Endothelial cell of umbilical vein (primary cell): Measurements from ENCODE around the gene SEMA7A. TPM values are rescaled to one million over a fixed set of nuclear protein-coding genes. Genes with fewer than 3 reads are reported as not detected.
A peak's percentile ranks its signal among the peaks of the same experiment; 100 is the strongest.

Experiments used
- BruUV-seq: library from RNA; stranded (reverse); fragments of 400-500 nt; replicated peaks from 2 replicates; lab custom pipeline; 2021; lab: Mats Ljungman, UMichigan
- CTCF ChIA-PET: fragments of 300-600, 350-600 bp; sonication (Branson Sonifier 250); formaldehyde crosslinking; loops from one replicate; lab custom pipeline; 2021; ENCODE audit warnings: antibody characterized with exemption, inconsistent platforms; lab: Charles Lee
- POLR2A ChIA-PET: fragments of 300-600, 350-600 bp; sonication (Branson Sonifier 250); formaldehyde crosslinking; loops from one replicate; lab custom pipeline; 2021; ENCODE audit warnings: antibody characterized with exemption, inconsistent platforms; lab: Charles Lee
- DNase-seq: peaks from one replicate; pipeline ENCODE4 v3.0.0-alpha.2; 2011; ENCODE audit warnings: low read depth, low spot score
- FAIRE-seq: peaks from 2 replicates; lab custom pipeline; 2011; peaks lifted over from hg19 to GRCh38; lab: Jason Lieb, UNC
- H2AFZ ChIP-seq: 2 replicates; pipeline ENCODE4 v1.6.0; 2012; ENCODE audit warnings: low read depth, low read length, control low read depth, inconsistent platforms
- H3K27ac ChIP-seq: 2 replicates; pipeline ENCODE4 v1.5.1; 2011; ENCODE audit warnings: low read depth, mild to moderate bottlenecking, control low read depth, low read length, moderate library complexity; ENCODE audit not compliant: insufficient read depth
- H3K27me3 ChIP-seq, 2 experiments: 2 replicates each; pipeline versions ENCODE4 v1.6.0 to v1.6.1; 2011; ENCODE audit warnings: low read length in 2 of 2, mixed read lengths in 1 of 2; ENCODE audit not compliant: control insufficient read depth in 2 of 2, insufficient read depth in 2 of 2
- H3K36me3 ChIP-seq, 2 experiments: 2 replicates in 1 of 2; 3 replicates in 1 of 2; pipeline ENCODE4 v1.5.1; 2011; ENCODE audit warnings: low read length in 2 of 2, mild to moderate bottlenecking in 1 of 2, moderate library complexity in 1 of 2; ENCODE audit not compliant: control insufficient read depth in 2 of 2, insufficient read depth in 2 of 2; ENCODE audit errors: extremely low read depth in 1 of 2
- H3K4me1 ChIP-seq: 3 replicates; pipeline ENCODE4 v1.5.1; 2011; ENCODE audit warnings: mild to moderate bottlenecking, low read length; ENCODE audit not compliant: control insufficient read depth, insufficient read depth; ENCODE audit errors: extremely low read depth
- H3K4me2 ChIP-seq: 2 replicates; pipeline ENCODE4 v1.6.1; 2011; ENCODE audit warnings: low read length, control low read depth, mixed read lengths; ENCODE audit not compliant: insufficient read depth
- H3K4me3 ChIP-seq, 3 experiments: fragments of 200-600 bp in 1 of 3; sonication (generic), shearing (Covaris generic) in 1 of 3; replicated peaks in 1 of 3; 2 replicates each; pipeline ENCODE4 v1.5.1; 2011 to 2016; ENCODE audit warnings: control low read depth in 3 of 3, low read length in 3 of 3, mild to moderate bottlenecking in 2 of 3, inconsistent platforms in 1 of 3, low read depth in 1 of 3, moderate library complexity in 1 of 3; ENCODE audit not compliant: insufficient read depth in 1 of 3
- H3K79me2 ChIP-seq: 2 replicates; pipeline ENCODE4 v1.6.0; 2012; ENCODE audit warnings: low read length, inconsistent platforms; ENCODE audit not compliant: control insufficient read depth, insufficient read depth
- H3K9ac ChIP-seq: replicated peaks from 2 replicates; pipeline ENCODE3; 2011; ENCODE audit warnings: low read length, control low read depth; ENCODE audit not compliant: insufficient read depth; ENCODE audit errors: extremely low read depth
- H3K9me1 ChIP-seq: replicated peaks from 3 replicates; pipeline ENCODE4 v1.6.0; 2011; ENCODE audit warnings: mild to moderate bottlenecking, low read length; ENCODE audit not compliant: control insufficient read depth, insufficient read depth; ENCODE audit errors: extremely low read depth
- H3K9me3 ChIP-seq: replicated peaks from 2 replicates; pipeline ENCODE4 v1.5.1; 2012; ENCODE audit warnings: low read length, inconsistent platforms; ENCODE audit not compliant: control insufficient read depth, insufficient read depth
- H4K20me1 ChIP-seq: replicated peaks from 2 replicates; pipeline ENCODE3; 2011; ENCODE audit warnings: mild to moderate bottlenecking, low read length; ENCODE audit not compliant: control insufficient read depth, insufficient read depth; ENCODE audit errors: extremely low read depth
- CTCF ChIP-seq, 2 donors: IDR thresholded peaks; 1 replicate in 1 of 2; 2 replicates in 1 of 2; pipeline ENCODE4 v1.5.1; 2011; ENCODE audit warnings: low read length in 2 of 2, mild to moderate bottlenecking in 2 of 2, moderate library complexity in 2 of 2, control low read depth in 1 of 2, inconsistent platforms in 1 of 2, low read depth in 1 of 2; ENCODE audit not compliant: insufficient read depth in 1 of 2; ENCODE audit errors: extremely low read depth in 1 of 2
- EZH2 ChIP-seq: IDR thresholded peaks from 2 replicates; pipeline ENCODE4 v1.6.1; 2012; ENCODE audit warnings: borderline replicate concordance, low read depth, mild to moderate bottlenecking, moderate library complexity, low read length, inconsistent platforms; ENCODE audit not compliant: severe bottlenecking
- JUN ChIP-seq: IDR thresholded peaks from 2 replicates; pipeline ENCODE4 v1.6.1; 2011; ENCODE audit warnings: borderline replicate concordance, low read depth; ENCODE audit not compliant: insufficient read length, insufficient read depth
- MAX ChIP-seq: IDR thresholded peaks from 2 replicates; pipeline ENCODE4 v1.6.1; 2011; ENCODE audit not compliant: insufficient read depth, insufficient read length
- MYC ChIP-seq: IDR thresholded peaks from one replicate; pipeline ENCODE4 v1.6.1; 2011; ENCODE audit warnings: mild to moderate bottlenecking, low read depth, low read length
- dilution Hi-C: fragments of 300-500 bp; cut with MboI; formaldehyde crosslinking; loops from one replicate; pipeline ENCODE4 v1.15.0; 2019; ENCODE audit warnings: low sequenced_read_pairs; ENCODE audit not compliant: extremely low pct_ligation_motif_present
- intact Hi-C: fragments of 100-400 bp; cut with micrococcal nuclease; formaldehyde crosslinking; loops from one replicate; pipeline ENCODE4 v1.10.0; 2022
- polyA plus RNA-seq, 4 experiments: library from polyadenylated mRNA; depleted of rRNA in 3 of 4; stranded (reverse) in 3 of 4; unstranded in 1 of 4; fragments of >200 nt; gene quantifications; 2 replicates each; pipeline versions ENCODE4 v1.2.1 to v1.2.3, GENCODE V29; 2011 to 2012; ENCODE audit warnings: missing spikeins in 1 of 4
- total RNA-seq: library from RNA; stranded (reverse); gene quantifications from 2 replicates; pipeline ENCODE4 v1.2.3, GENCODE V29; 2021

Gene SEMA7A
- total and polyA plus RNA-seq, 2 donors (not counting 3 experiments of a cell fraction or from before 2014, with no cell fraction given) = 1.7 to 2.0 TPM

GRCh38 chr15:74365598-74366445, 67.9 kb downstream of the SEMA7A start:
- no peaks in the 10 kb centered on the region for H3K79me2 ChIP-seq
- peak overlapping the region; percentile 39 for H3K9ac ChIP-seq
- no peak for TF ChIP-seq JUN
- TF ChIP-seq EZH2 = peak; percentile 53
- TF ChIP-seq MAX = no peak
- TF ChIP-seq CTCF (IDR thresholded peaks at IDR 0.05; ENCODE audit: extremely low read depth in 1 of 2, insufficient read depth in 1 of 2, low read depth in 1 of 2, low read length in 2 of 2) = peak in 1 of 2 donors; percentile 21
- no peak for TF ChIP-seq MYC
- H3K4me2 ChIP-seq = peak overlapping the region; percentile 74
- no peaks in the 10 kb centered on the region for H3K9me1 ChIP-seq
- DNase-seq (peak; percentile 41), FAIRE-seq (peak; percentile 49)
- no peaks in the 10 kb centered on the region for H3K36me3 ChIP-seq
- POLR2A ChIA-PET = no interaction called here
- no peaks in the 10 kb centered on the region for H4K20me1 ChIP-seq
- peak overlapping the region; percentile 21 to 48 (median 46) for H3K4me3 ChIP-seq
- CTCF ChIA-PET = interaction anchor here (1.4 kb wide), 1 partner anchor 124 kb away, joined by 4 read pairs; no protein-coding TSS in a partner anchor
- H3K9me3 ChIP-seq = no peaks in the 10 kb centered on the region
- H3K27ac ChIP-seq = no peak overlapping the region
- peak overlapping the region; percentile 90 for H2AFZ ChIP-seq
- dilution Hi-C loops (no loop called here), intact Hi-C loops (no loop called here)
- no TSS peak for BruUV-seq
- peaks cover 13 to 20% of the 10 kb centered on the region in 2 experiments for H3K27me3 ChIP-seq
- peaks cover 3% of the 10 kb centered on the region for H3K4me1 ChIP-seq
